OCI-LY1 (cell line): ENCODE measurements around the gene TERF2IP.
A peak's percentile ranks its signal among the peaks of the same experiment; 100 is the strongest.

Experiments used
- H2AFZ ChIP-seq: fragments of 200-600 bp; sonication (generic), shearing (Covaris generic); 2 replicates; pipeline ENCODE4 v1.6.0; 2014; ENCODE audit warnings: antibody characterized with exemption, mild to moderate bottlenecking, low read length
- H3F3A ChIP-seq: fragments of 200-600 bp; sonication (generic), shearing (Covaris generic); 2 replicates; pipeline ENCODE4 v1.6.0; 2014; ENCODE audit warnings: mild to moderate bottlenecking, antibody characterized with exemption, low read length, moderate library complexity; ENCODE audit not compliant: insufficient read depth
- H3K27ac ChIP-seq: fragments of 200-600 bp; sonication (generic); 2 replicates; pipeline ENCODE4 v1.5.1; 2014; ENCODE audit warnings: low read length, mixed run types, mild to moderate bottlenecking, low read depth; ENCODE audit not compliant: poor library complexity, severe bottlenecking
- H3K27me3 ChIP-seq: fragments of 200-600 bp; sonication (generic); 2 replicates; pipeline ENCODE4 v1.6.0; 2014; ENCODE audit warnings: antibody characterized with exemption, mild to moderate bottlenecking, low read length, moderate library complexity; ENCODE audit not compliant: insufficient read depth
- H3K36me3 ChIP-seq: fragments of 200-600 bp; sonication (generic); 2 replicates; pipeline ENCODE4 v1.6.1; 2014; ENCODE audit warnings: mild to moderate bottlenecking, antibody characterized with exemption, low read length, moderate library complexity, mixed read lengths; ENCODE audit not compliant: insufficient read depth
- H3K4me1 ChIP-seq: fragments of 200-600 bp; sonication (generic); 2 replicates; pipeline ENCODE4 v1.5.1; 2014; ENCODE audit warnings: mild to moderate bottlenecking, low read length, moderate library complexity; ENCODE audit not compliant: insufficient read depth, severe bottlenecking
- H3K4me2 ChIP-seq: fragments of 200-600 bp; sonication (generic), shearing (Covaris generic); 2 replicates; pipeline ENCODE4 v1.6.1; 2014; ENCODE audit warnings: low read length
- H3K4me3 ChIP-seq: fragments of 200-600 bp; sonication (generic); 2 replicates; pipeline ENCODE4 v1.5.1; 2014; ENCODE audit warnings: low read length, low read depth, mild to moderate bottlenecking, mixed read lengths; ENCODE audit not compliant: poor library complexity, severe bottlenecking
- H3K79me2 ChIP-seq: fragments of 200-600 bp; shearing (Covaris generic); 2 replicates; pipeline ENCODE4 v1.6.1; 2016; ENCODE audit warnings: mixed run types, low read length, mixed read lengths; ENCODE audit not compliant: insufficient read depth
- H3K9ac ChIP-seq: fragments of 200-600 bp; sonication (generic), shearing (Covaris generic); 2 replicates; pipeline ENCODE4 v1.6.1; 2014; ENCODE audit warnings: mild to moderate bottlenecking, low read length, mixed read lengths
- H3K9me2 ChIP-seq: fragments of 200-600 bp; sonication (generic), shearing (Covaris generic); 2 replicates; pipeline ENCODE4 v1.6.1; 2014; ENCODE audit warnings: low read depth, mild to moderate bottlenecking, low read length, mixed read lengths
- H3K9me3 ChIP-seq: fragments of 200-600 bp; shearing (Covaris generic); 2 replicates; pipeline ENCODE4 v1.6.1; 2014; ENCODE audit warnings: low read length, mixed read lengths
- H4K20me1 ChIP-seq: fragments of 200-600 bp; sonication (generic), shearing (Covaris generic); 2 replicates; pipeline ENCODE4 v1.6.0; 2016; ENCODE audit warnings: mild to moderate bottlenecking, low read length; ENCODE audit not compliant: insufficient read depth
- EZH2 ChIP-seq: fragments of 200-600 bp; sonication (generic), shearing (Covaris generic); IDR thresholded peaks from 2 replicates; pipeline ENCODE4 v1.8.0; 2017; ENCODE audit warnings: borderline replicate concordance, mixed run types, mild to moderate bottlenecking, antibody characterized with exemption, low read length, moderate library complexity, mixed read lengths
- TF ChIP-seq, protein P1 (sequence below): fragments of 200-600 bp; sonication (generic), shearing (Covaris generic); IDR thresholded peaks from 2 replicates; pipeline ENCODE4 v1.5.1; 2017; ENCODE audit warnings: mild to moderate bottlenecking, antibody characterized with exemption, low read length, moderate library complexity, mixed read lengths

Gene TERF2IP

DNA sequence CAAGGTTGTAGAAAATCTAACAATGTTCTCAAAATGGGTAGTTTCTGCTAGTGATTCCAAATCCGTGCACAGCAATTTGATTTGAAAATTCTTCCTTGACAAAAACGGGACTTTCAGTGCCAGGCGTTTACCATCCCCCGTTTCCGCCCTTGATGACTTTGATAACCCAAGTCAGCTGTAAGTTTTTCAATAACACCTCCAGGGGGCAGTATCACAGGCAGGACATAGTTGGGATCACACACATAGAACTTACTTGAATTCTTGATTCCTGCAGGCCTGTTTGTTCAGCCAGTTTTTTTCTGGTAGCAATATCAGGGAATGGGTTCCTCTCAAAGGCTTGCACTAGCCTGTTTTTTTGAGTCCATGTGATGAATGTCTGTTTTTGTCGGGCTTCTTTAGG is 48.1 kb downstream of the TERF2IP start:
- H3K27me3 ChIP-seq, result no peaks in the 10 kb centered on the region
- no peak overlapping the region for H3K9ac ChIP-seq
- H3K9me3 ChIP-seq, result no peaks in the 10 kb centered on the region
- H3K36me3 ChIP-seq, result no peaks in the 10 kb centered on the region
- H3K4me1 ChIP-seq, result no peaks in the 10 kb centered on the region
- H4K20me1 ChIP-seq, result no peaks in the 10 kb centered on the region
- no peaks in the 10 kb centered on the region for H3K79me2 ChIP-seq
- no peak overlapping the region for H2AFZ ChIP-seq
- TF ChIP-seq, protein P1, sequence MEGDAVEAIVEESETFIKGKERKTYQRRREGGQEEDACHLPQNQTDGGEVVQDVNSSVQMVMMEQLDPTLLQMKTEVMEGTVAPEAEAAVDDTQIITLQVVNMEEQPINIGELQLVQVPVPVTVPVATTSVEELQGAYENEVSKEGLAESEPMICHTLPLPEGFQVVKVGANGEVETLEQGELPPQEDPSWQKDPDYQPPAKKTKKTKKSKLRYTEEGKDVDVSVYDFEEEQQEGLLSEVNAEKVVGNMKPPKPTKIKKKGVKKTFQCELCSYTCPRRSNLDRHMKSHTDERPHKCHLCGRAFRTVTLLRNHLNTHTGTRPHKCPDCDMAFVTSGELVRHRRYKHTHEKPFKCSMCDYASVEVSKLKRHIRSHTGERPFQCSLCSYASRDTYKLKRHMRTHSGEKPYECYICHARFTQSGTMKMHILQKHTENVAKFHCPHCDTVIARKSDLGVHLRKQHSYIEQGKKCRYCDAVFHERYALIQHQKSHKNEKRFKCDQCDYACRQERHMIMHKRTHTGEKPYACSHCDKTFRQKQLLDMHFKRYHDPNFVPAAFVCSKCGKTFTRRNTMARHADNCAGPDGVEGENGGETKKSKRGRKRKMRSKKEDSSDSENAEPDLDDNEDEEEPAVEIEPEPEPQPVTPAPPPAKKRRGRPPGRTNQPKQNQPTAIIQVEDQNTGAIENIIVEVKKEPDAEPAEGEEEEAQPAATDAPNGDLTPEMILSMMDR, result peak; percentile 27; the same call in 1 of the 2 replicates
- TF ChIP-seq EZH2, result no peak
- H3K9me2 ChIP-seq, result no peaks in the 10 kb centered on the region
- H3K4me3 ChIP-seq, result no peak overlapping the region
- H3F3A ChIP-seq, result no peaks in the 10 kb centered on the region
- no peak overlapping the region for H3K27ac ChIP-seq
- H3K4me2 ChIP-seq, result no peak overlapping the region

DNA sequence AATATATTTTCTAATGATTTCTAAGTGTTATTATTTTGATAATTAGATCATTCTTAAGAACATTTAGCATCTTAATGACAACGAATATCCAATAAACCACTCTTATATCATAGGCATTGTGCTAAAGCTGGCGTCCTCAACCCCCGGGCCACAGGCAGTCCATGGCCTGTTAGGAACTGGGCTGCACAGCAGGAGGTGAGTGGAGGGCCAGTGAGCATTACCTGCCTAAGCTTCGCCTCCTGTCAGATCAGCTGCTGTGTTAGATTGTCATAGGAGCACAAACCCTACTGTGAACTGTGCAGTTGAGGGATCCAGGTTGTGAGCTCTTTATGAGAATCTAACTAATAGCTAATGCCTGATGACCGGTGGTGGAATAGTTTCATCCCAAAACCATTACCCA is 50.0 kb downstream of the TERF2IP start:
- no peaks in the 10 kb centered on the region for H4K20me1 ChIP-seq
- TF ChIP-seq, protein P1, result no peak
- TF ChIP-seq EZH2, result no peak
- no peaks in the 10 kb centered on the region for H3K4me1 ChIP-seq
- no peaks in the 10 kb centered on the region for H3F3A ChIP-seq
- H3K9me3 ChIP-seq, result no peaks in the 10 kb centered on the region
- no peaks in the 10 kb centered on the region for H3K36me3 ChIP-seq
- no peak overlapping the region for H3K4me3 ChIP-seq
- no peak overlapping the region for H3K9ac ChIP-seq
- H3K27ac ChIP-seq, result no peak overlapping the region
- no peak overlapping the region for H3K4me2 ChIP-seq
- no peaks in the 10 kb centered on the region for H3K27me3 ChIP-seq
- H2AFZ ChIP-seq, result no peak overlapping the region
- H3K79me2 ChIP-seq, result no peaks in the 10 kb centered on the region
- no peaks in the 10 kb centered on the region for H3K9me2 ChIP-seq

DNA sequence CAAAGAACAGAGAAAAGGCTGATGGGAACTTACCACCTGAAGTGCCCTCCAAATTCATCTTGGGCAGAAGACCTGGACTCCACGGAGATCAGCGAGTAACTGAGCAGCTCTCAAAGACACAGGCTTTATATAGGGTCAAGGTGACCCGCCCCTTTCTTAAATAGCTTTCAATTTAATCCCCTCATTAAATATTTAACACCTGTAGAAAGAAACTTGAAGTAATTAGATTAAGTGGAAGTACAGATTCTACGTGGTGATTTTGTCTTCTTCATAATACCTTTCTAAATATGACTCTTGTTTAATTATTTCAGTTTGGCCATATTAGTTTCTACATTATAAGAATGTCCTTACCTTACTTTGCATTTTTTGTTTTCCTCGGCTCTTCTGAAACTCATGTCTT is 53.8 kb downstream of the TERF2IP start, which contains the start of gene DUXB:
TSS of gene DUXB (minus strand) at position 101 of the 400 bp plus-strand sequence. CDS start at position 58, 43 bp downstream.
- Histone ChIP-seq H3K79me2 (no peaks in the 10 kb centered on the region), H3K4me1 (no peaks in the 10 kb centered on the region), H3K9me3 (no peaks in the 10 kb centered on the region), H3K4me2 (no peak within 1 kb of the TSS), H3K27me3 (no peaks in the 10 kb centered on the region), H3F3A (no peaks in the 10 kb centered on the region), H3K27ac (no peak within 1 kb of the TSS), H3K36me3 (no peaks in the 10 kb centered on the region), H3K9me2 (no peaks in the 10 kb centered on the region), H2AFZ (no peak within 1 kb of the TSS), H4K20me1 (no peaks in the 10 kb centered on the region), H3K4me3 (no peak within 1 kb of the TSS), H3K9ac (no peak within 1 kb of the TSS)
- TF ChIP-seq EZH2, result no peak
- TF ChIP-seq, protein P1, result no peak
